SK-N-SH (cell line): ENCODE data around the gene CNTNAP2. TPM values are rescaled to one million over a fixed set of nuclear protein-coding genes. Genes with fewer than 3 reads are reported as not detected.

Experiments
- CTCF ChIA-PET: fragments of 300-600, 350-600 bp; formaldehyde crosslinking; extraction: SDS; loops from one replicate; lab custom pipeline; 2021; lab: Yijun Ruan, JAX
- POLR2A ChIA-PET: fragments of 350-600 bp; sonication (Branson Sonifier 250); formaldehyde crosslinking; extraction: SDS; loops from one replicate; lab custom pipeline; 2020; ENCODE audit warnings: antibody characterized with exemption, inconsistent platforms; lab: Yijun Ruan, JAX
- DNase-seq: peaks from one replicate; pipeline ENCODE4 v3.0.0; 2012
- H2AFZ ChIP-seq: fragments of 200-600 bp; sonication (generic); 2 replicates; pipeline ENCODE4 v1.8.1; 2016; ENCODE audit warnings: antibody characterized with exemption, mild to moderate bottlenecking, low read depth
- H3F3A ChIP-seq: fragments of 200-600 bp; sonication (generic); replicated peaks from 2 replicates; pipeline ENCODE3; 2016; ENCODE audit warnings: antibody characterized with exemption, mild to moderate bottlenecking; ENCODE audit not compliant: insufficient read depth
- H3K27ac ChIP-seq, 2 experiments: fragments of 200-500 bp in 1 of 2; fragments of 200-600 bp in 1 of 2; sonication (Bioruptor generic) in 1 of 2; sonication (generic), shearing (Covaris generic) in 1 of 2; 2 replicates each; pipeline versions ENCODE4 v1.5.1 to v1.6.1; 2014 to 2016; ENCODE audit warnings: low read depth in 2 of 2, inconsistent platforms in 1 of 2, low read length in 1 of 2, mild to moderate bottlenecking in 1 of 2, mixed read lengths in 1 of 2
- H3K27me3 ChIP-seq: fragments of 200-600 bp; sonication (generic), shearing (Covaris generic); 2 replicates; pipeline ENCODE4 v1.6.1; 2016; ENCODE audit warnings: mixed run types; ENCODE audit not compliant: insufficient read depth
- H3K36me3 ChIP-seq, 2 experiments: fragments of 200-500 bp in 1 of 2; fragments of 200-600 bp in 1 of 2; sonication (Bioruptor generic) in 1 of 2; sonication (generic) in 1 of 2; replicated peaks in 1 of 2; 2 replicates each; pipeline versions ENCODE3 to v1.5.1; 2014 to 2016; ENCODE audit warnings: low read length in 1 of 2, mild to moderate bottlenecking in 1 of 2; ENCODE audit not compliant: insufficient read depth in 2 of 2, control insufficient read depth in 1 of 2
- H3K4me1 ChIP-seq, 2 experiments: fragments of 200-500 bp in 1 of 2; fragments of 200-600 bp in 1 of 2; sonication (Bioruptor generic) in 1 of 2; sonication (generic), shearing (Covaris generic) in 1 of 2; 2 replicates each; pipeline versions ENCODE4 v1.5.1 to v1.6.1; 2014 to 2016; ENCODE audit warnings: low read depth in 1 of 2, low read length in 1 of 2, mixed run types in 1 of 2; ENCODE audit not compliant: insufficient read depth in 2 of 2, control insufficient read depth in 1 of 2
- H3K4me2 ChIP-seq: fragments of 200-600 bp; sonication (generic), shearing (Covaris generic); 2 replicates; pipeline ENCODE4 v1.6.1; 2017; ENCODE audit warnings: mixed run types
- H3K4me3 ChIP-seq, 2 experiments: fragments of 200-500 bp in 1 of 2; fragments of 200-600 bp in 1 of 2; sonication (Bioruptor generic) in 1 of 2; sonication (generic), shearing (Covaris generic) in 1 of 2; 2 replicates each; pipeline versions ENCODE4 v1.5.1 to v1.8.1; 2014 to 2016; ENCODE audit warnings: low read depth in 2 of 2, inconsistent platforms in 1 of 2, low read length in 1 of 2, mild to moderate bottlenecking in 1 of 2, mixed read lengths in 1 of 2, moderate library complexity in 1 of 2
- H3K79me2 ChIP-seq: fragments of 200-600 bp; sonication (generic); 2 replicates; pipeline ENCODE4 v1.8.1; 2017; ENCODE audit warnings: mild to moderate bottlenecking; ENCODE audit not compliant: insufficient read depth
- H3K9ac ChIP-seq: fragments of 200-600 bp; sonication (generic); 2 replicates; pipeline ENCODE4 v1.6.1; 2017; ENCODE audit warnings: mixed run types
- H3K9me2 ChIP-seq: fragments of 200-600 bp; sonication (generic); 2 replicates; pipeline ENCODE4 v1.6.1; 2017; ENCODE audit warnings: mixed run types
- H3K9me3 ChIP-seq: fragments of 200-600 bp; sonication (generic); 2 replicates; pipeline ENCODE4 v1.6.1; 2017; ENCODE audit warnings: mixed run types, mild to moderate bottlenecking, moderate library complexity
- H4K20me1 ChIP-seq: fragments of 200-600 bp; sonication (generic); 2 replicates; pipeline ENCODE4 v1.6.1; 2017; ENCODE audit warnings: mild to moderate bottlenecking, mixed run types; ENCODE audit not compliant: insufficient read depth
- EP300 ChIP-seq, 2 experiments: IDR thresholded peaks; 2 replicates each; pipeline versions ENCODE4 v1.4.0 to v1.6.1; 2012; ENCODE audit warnings: borderline replicate concordance in 1 of 2, low read depth in 1 of 2, low read length in 1 of 2
- EZH2phosphoT487 ChIP-seq: fragments of 200-600 bp; sonication (generic); IDR thresholded peaks from 2 replicates; pipeline ENCODE4 v1.6.1; 2017; ENCODE audit warnings: low read depth, mixed run types, mild to moderate bottlenecking, antibody characterized with exemption, moderate library complexity, borderline replicate concordance
- FOSL2 ChIP-seq: IDR thresholded peaks from 2 replicates; pipeline ENCODE4 v1.4.0; 2012; ENCODE audit warnings: low read depth, mild to moderate bottlenecking, moderate library complexity, borderline replicate concordance
- FOXJ3 ChIP-seq: sonication (generic); formaldehyde crosslinking; IDR thresholded peaks from 2 replicates; pipeline ENCODE4 v1.5.1; 2020; ENCODE audit warnings: mild to moderate bottlenecking, missing genetic modification reagents
- GABPA ChIP-seq: IDR thresholded peaks from 2 replicates; pipeline ENCODE4 v1.4.0; 2012; ENCODE audit warnings: low read depth, mild to moderate bottlenecking
- GATA2 ChIP-seq: sonication (generic); formaldehyde crosslinking; IDR thresholded peaks from 2 replicates; pipeline ENCODE4 v1.5.0; 2020; ENCODE audit warnings: mild to moderate bottlenecking, missing genetic modification reagents
- IRF3 ChIP-seq: fragments of 150-350 bp; IDR thresholded peaks from 2 replicates; pipeline ENCODE4 v1.6.1; 2016; ENCODE audit warnings: mild to moderate bottlenecking, low read depth, low read length
- MAX ChIP-seq: IDR thresholded peaks from 2 replicates; pipeline ENCODE4 v1.4.0; 2012; ENCODE audit warnings: low read depth
- NFIC ChIP-seq: IDR thresholded peaks from 2 replicates; pipeline ENCODE4 v1.4.0; 2012; ENCODE audit warnings: borderline replicate concordance
- NRF1 ChIP-seq: IDR thresholded peaks from 2 replicates; pipeline ENCODE4 v1.6.1; 2012; ENCODE audit warnings: low read depth, mild to moderate bottlenecking, low read length
- RCOR1 ChIP-seq: fragments of 150-350 bp; IDR thresholded peaks from 2 replicates; pipeline ENCODE4 v1.6.1; 2017; ENCODE audit warnings: antibody characterized with exemption, low read length
- RFX5 ChIP-seq: IDR thresholded peaks from 2 replicates; pipeline ENCODE4 v1.6.1; 2012; ENCODE audit warnings: mild to moderate bottlenecking, improper control_type of control experiment, low read length
- RXRA ChIP-seq: IDR thresholded peaks from 2 replicates; pipeline ENCODE4 v1.4.0; 2012; ENCODE audit warnings: low read depth, mild to moderate bottlenecking, borderline replicate concordance
- TCF12 ChIP-seq: IDR thresholded peaks from 2 replicates; pipeline ENCODE4 v1.4.0; 2012
- USF2 ChIP-seq: fragments of 150-350 bp; IDR thresholded peaks from 2 replicates; pipeline ENCODE4 v1.6.1; 2017; ENCODE audit warnings: antibody characterized with exemption, low read length, low read depth, borderline replicate concordance
- YY1 ChIP-seq: IDR thresholded peaks from 2 replicates; pipeline ENCODE4 v1.4.0; 2012; ENCODE audit warnings: low read depth, mild to moderate bottlenecking
- ZBTB33 ChIP-seq: IDR thresholded peaks from 2 replicates; pipeline ENCODE4 v1.4.0; 2012; ENCODE audit warnings: low read depth, borderline replicate concordance
- WGBS: methylation state at CpG from one replicate; pipeline ENCODE4 v1.1.6; 2017; ENCODE audit warnings: low lambda C conversion rate; 5-methylcytosine and 5-hydroxymethylcytosine counted together
- polyA plus RNA-seq, 3 experiments: library from polyadenylated mRNA; depleted of rRNA; stranded (reverse); fragments of >200 nt; gene quantifications; 2 replicates each; pipeline ENCODE4 v1.2.3, GENCODE V29; 2012

CNTNAP2 gene
- polyA plus RNA-seq, 1 of the 3 experiments (the other 2 are of a cell fraction) = 3.4 TPM

GRCh38 chr7:146681487-146681886, 564.9 kb downstream of the CNTNAP2 start:
- H4K20me1 ChIP-seq = no peaks in the 10 kb centered on the region
- no peak overlapping the region for H3K27ac ChIP-seq
- H3K36me3 ChIP-seq = no peaks in the 10 kb centered on the region
- H3K4me1 ChIP-seq = no peaks in the 10 kb centered on the region
- no peak overlapping the region for H3K9ac ChIP-seq
- no peak overlapping the region for H2AFZ ChIP-seq
- H3F3A ChIP-seq = no peaks in the 10 kb centered on the region
- H3K9me2 ChIP-seq = no peaks in the 10 kb centered on the region
- H3K4me3 ChIP-seq = no peak overlapping the region
- POLR2A ChIA-PET = no interaction called here
- H3K4me2 ChIP-seq = no peak overlapping the region
- TF ChIP-seq GATA2 = no peak
- TF ChIP-seq TCF12 = no peak
- no peak for TF ChIP-seq IRF3
- no peak for TF ChIP-seq FOSL2
- TF ChIP-seq GABPA = no peak
- no peak for TF ChIP-seq USF2
- no peak for TF ChIP-seq EZH2phosphoT487
- TF ChIP-seq YY1 = no peak
- TF ChIP-seq, all 33 proteins: peak for 0
- Histone ChIP-seq H3K9me3 (no peaks in the 10 kb centered on the region), H3K27me3 (no peaks in the 10 kb centered on the region), H3K79me2 (no peaks in the 10 kb centered on the region)
- no peak for DNase-seq
- CTCF ChIA-PET = interaction anchor here (0.7 kb wide), 1 partner anchor 10 kb away, joined by 3 read pairs; no protein-coding TSS in a partner anchor

GRCh38 chr7:146683439-146683838, 566.8 kb downstream of the CNTNAP2 start:
- Histone ChIP-seq H3F3A (no peaks in the 10 kb centered on the region), H2AFZ (no peak overlapping the region), H3K9me3 (no peaks in the 10 kb centered on the region), H3K27me3 (no peaks in the 10 kb centered on the region), H3K9ac (no peak overlapping the region), H3K27ac (no peak overlapping the region), H3K9me2 (no peaks in the 10 kb centered on the region), H3K79me2 (no peaks in the 10 kb centered on the region), H3K4me1 (no peaks in the 10 kb centered on the region; a peak in 1 of 4 replicates), H3K4me2 (no peak overlapping the region), H4K20me1 (no peaks in the 10 kb centered on the region), H3K36me3 (no peaks in the 10 kb centered on the region), H3K4me3 (no peak overlapping the region)
- TF ChIP-seq MAX = no peak
- no peak for TF ChIP-seq EP300 (IDR thresholded peaks at IDR 0.05; ENCODE audit: borderline replicate concordance in 1 of 2, low read depth in 1 of 2, low read length in 1 of 2)
- no peak for TF ChIP-seq RCOR1
- no peak for TF ChIP-seq RFX5
- no peak for TF ChIP-seq RXRA
- no peak for TF ChIP-seq FOXJ3
- no peak for TF ChIP-seq USF2
- TF ChIP-seq ZBTB33 = no peak
- no peak for TF ChIP-seq TCF12
- TF ChIP-seq NRF1 = no peak
- TF ChIP-seq NFIC = no peak
- CTCF ChIA-PET = interaction anchor here (0.6 kb wide), 1 partner anchor 44 kb away, joined by 3 read pairs; no protein-coding TSS in a partner anchor
- no peak for DNase-seq
- 77% methylated on average over 1 of the region's 1 CpG for WGBS
- POLR2A ChIA-PET = no interaction called here
